GM12873 (cell line): Measurements from ENCODE around the gene MTUS2.

ENCODE experiments used
- TF ChIP-seq, protein P1 (sequence below): IDR thresholded peaks from 2 replicates; pipeline ENCODE4 v1.5.1; 2012; ENCODE audit warnings: low read depth, mild to moderate bottlenecking, moderate library complexity, low read length, control low read depth; ENCODE audit not compliant: insufficient read depth; ENCODE audit errors: missing control alignments

MTUS2 gene

DNA sequence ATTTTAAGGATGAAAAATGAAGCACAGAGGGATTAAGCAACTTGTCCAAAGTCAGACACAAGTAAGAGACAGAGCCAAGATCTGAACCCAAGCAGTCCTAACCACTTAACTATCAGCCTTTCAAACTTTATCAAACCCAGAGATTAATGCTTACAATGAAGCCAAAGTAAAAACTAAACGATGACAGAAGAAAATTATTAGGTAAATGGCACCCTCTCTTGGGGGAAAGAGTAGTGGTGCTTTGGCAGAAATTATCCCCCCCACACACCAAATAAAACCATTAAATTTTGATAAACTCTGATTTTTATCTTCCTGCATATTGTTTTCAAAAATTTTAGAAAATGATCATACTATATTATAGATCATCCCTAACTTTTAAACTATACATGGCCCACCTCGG lies 446.1 kb downstream of the MTUS2 start:
- TF ChIP-seq, protein P1, sequence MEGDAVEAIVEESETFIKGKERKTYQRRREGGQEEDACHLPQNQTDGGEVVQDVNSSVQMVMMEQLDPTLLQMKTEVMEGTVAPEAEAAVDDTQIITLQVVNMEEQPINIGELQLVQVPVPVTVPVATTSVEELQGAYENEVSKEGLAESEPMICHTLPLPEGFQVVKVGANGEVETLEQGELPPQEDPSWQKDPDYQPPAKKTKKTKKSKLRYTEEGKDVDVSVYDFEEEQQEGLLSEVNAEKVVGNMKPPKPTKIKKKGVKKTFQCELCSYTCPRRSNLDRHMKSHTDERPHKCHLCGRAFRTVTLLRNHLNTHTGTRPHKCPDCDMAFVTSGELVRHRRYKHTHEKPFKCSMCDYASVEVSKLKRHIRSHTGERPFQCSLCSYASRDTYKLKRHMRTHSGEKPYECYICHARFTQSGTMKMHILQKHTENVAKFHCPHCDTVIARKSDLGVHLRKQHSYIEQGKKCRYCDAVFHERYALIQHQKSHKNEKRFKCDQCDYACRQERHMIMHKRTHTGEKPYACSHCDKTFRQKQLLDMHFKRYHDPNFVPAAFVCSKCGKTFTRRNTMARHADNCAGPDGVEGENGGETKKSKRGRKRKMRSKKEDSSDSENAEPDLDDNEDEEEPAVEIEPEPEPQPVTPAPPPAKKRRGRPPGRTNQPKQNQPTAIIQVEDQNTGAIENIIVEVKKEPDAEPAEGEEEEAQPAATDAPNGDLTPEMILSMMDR, result peak; percentile 14

DNA sequence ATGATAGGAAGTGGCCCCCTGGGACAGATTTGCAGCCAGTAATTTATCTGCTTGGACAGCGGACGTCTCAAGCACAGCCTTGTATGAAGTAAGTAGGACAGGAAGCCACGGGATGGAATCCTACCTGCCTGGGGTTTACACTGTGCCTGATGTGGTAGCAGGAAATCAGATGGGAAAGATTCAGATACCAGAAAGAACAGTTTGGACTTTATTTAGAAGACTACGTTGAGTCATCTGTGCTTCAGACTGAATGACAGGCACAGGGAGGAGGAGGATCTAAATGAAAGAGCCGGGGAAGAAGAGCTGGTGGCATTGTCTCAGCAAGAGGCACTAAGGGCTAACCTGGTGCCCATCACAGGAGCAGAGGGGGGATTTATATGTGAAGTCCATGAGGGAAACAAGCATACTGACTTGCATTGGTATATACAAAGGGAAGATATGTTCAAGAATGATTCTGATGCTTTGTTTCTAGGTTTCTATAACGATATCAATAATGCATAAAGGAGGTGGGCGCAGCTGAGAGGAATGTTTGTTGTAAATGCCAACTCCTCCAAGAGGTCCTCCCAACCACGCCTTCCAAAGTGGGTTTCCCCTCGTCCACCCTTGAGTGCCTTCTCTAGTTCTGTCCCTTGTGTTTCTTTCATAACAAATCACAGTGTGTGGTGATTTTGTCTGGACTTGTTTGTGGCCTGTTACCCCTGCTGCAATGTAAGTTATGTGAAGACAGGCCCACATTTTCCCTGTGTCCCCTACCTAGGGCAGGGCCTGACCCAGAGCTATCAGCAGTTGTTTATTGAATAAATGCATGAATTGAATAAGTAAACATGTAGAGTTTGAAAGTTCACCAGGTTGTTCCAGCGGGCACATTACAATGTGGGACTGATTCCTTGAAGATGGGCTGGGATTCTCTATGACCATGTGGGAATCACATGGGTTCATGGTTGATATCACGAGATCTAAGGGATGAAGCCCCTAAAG lies 446.9 kb downstream of the MTUS2 start:
- TF ChIP-seq, protein P1, result no peak

DNA sequence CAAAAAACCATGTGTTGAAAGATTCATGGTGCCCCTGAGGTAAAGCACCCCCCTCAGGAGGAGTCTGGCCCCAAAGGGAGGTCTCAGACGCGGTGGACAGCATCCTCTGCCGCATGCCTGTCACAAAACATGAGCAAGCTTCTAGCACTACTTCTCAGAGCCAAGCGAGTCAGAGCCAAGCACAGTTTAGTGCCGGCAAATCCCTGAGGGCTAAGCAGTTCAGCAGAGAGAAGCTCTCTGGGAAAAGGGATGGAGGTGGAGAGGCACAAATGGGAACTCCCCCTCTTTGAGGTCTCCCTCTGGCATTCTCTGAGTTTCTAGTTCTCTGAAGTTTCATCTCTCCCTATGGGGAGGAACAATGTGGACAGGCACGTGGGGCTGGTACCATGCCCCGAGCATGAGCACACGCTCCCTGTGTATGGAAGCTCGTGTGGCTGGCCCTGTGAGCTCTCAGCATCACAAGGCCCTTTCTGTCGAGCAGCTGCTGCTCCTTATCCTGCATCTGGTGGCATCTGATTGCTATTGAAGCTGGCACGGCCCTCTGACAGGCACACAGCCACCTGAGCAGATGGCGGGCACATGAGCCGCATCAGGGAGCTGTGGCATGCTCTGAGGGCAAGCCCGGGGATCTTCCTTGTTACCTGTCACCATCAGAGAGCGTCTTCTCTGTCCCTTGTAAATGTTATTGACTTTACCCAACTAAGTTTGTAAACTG lies 450.3 kb downstream of the MTUS2 start:
- TF ChIP-seq, protein P1, result no peak

DNA sequence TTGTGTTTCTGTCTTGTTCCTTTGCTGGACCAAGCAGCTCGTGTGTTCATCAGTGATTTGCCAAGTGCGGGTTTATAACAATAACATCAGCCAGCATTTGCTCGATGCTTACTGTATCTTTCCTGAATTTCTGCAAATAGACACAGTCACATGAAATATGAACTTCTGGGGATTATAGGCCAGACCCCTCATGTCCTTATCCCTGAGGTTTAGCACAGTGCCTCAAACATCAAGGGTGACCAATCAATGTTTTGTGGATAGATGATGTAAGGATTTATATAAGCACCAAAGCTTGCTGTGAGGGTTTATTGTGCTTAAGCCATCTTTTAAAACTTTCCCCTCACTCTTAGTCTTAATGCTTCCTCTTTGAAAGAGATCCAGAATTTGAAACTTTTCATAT lies 451.5 kb downstream of the MTUS2 start:
- TF ChIP-seq, protein P1, result no peak

DNA sequence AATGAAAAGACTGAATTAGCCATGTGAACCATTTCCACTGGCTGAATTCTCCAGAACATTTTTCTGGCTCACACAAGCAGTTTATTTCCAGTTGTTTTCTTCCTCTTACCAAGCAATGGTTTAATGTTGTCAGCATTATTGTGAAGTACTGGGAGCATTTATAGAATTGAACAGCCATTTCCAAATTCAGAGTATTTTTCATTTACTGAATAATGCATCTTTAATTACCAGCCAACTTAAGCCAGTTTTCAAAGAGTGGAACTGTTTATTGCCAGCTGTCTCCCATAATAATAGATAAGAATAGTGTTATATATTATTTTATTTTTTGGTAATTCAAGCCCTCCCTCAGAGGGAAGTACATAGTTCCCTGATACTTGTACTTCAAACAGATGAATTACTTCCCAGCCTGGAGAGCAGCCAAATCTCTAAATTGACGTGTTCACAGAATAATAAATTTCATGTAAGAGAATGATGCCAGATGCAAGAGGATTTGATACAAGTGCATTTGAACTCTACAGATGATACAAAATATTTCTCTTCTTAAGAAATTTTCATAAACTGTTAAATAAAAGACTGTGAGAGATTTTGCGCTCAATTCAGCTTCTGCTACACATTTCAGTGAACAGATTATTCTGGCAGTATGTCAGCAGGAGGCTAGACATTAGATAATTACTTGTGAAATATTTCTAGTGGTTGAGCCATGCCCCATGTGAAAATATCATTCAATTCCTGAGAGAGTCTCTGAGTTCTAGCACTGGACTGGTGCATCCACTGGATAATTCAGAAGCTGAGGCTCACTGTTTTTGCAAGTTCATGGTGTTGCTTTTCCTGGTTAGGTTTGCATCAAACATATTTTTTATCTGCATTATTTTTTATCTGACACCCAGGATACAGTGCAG lies 459.5 kb downstream of the MTUS2 start:
- TF ChIP-seq, protein P1, result no peak

DNA sequence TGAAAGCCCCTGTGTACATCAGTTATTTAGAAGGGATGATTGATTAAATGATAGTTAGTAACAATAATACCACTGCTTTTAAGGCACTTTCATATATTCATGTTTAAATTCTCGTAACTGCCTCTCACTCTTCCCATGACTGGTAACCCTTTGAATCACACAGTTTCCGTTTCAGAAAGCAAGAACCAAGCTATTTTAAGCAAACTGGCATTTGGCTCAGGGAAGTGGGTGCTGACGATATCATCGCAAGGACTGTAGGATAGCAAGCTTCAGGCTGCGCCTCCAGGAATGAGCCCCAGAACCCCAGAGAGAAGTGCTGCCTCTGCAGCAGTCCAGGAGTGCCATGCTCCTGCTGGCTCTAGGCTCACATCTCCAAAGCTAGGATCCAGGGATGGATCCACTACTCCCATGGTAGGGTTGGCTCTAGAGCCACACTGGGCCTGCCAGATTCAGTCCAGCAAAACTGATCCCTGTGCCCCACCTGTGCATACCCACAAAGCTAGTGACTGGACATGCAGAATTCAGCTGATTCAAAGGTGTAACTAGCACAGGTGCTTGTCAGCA lies 461.9 kb downstream of the MTUS2 start:
- TF ChIP-seq, protein P1, result no peak
